Urinary bladder (tissue), 4 donors: Measurements from ENCODE around the gene GSTO1. TPM values are rescaled to one million over a fixed set of nuclear protein-coding genes. Genes with fewer than 3 reads are reported as not detected.
A peak's percentile ranks its signal among the peaks of the same experiment; 100 is the strongest.

Source experiments
- DNase-seq: peaks from one replicate; pipeline ENCODE4 v3.0.0-alpha.2; 2015; ENCODE audit errors: extremely low spot score
- H3K27ac ChIP-seq: one replicate; pipeline ENCODE4 v1.5.1; 2013; ENCODE audit warnings: low read depth, mild to moderate bottlenecking, moderate library complexity
- H3K36me3 ChIP-seq: one replicate; pipeline ENCODE4 v1.6.1; 2013; ENCODE audit warnings: mild to moderate bottlenecking, moderate library complexity; ENCODE audit not compliant: insufficient read depth
- H3K4me1 ChIP-seq: one replicate; pipeline ENCODE4 v1.6.1; 2013; ENCODE audit warnings: mild to moderate bottlenecking, moderate library complexity; ENCODE audit not compliant: insufficient read depth
- H3K4me3 ChIP-seq: one replicate; pipeline ENCODE4 v1.5.1; 2013; ENCODE audit warnings: low read depth, low read length
- WGBS: extraction: QIAGEN DNeasy Blood & Tissue Kit; methylation state at CpG from one replicate; pipeline ENCODE4 v1.1.7; 2013; 5-methylcytosine and 5-hydroxymethylcytosine counted together
- polyA plus RNA-seq: library from polyadenylated mRNA; stranded (reverse); fragments of 200-250 nt; gene quantifications from one replicate; pipeline ENCODE4 v1.2.3, GENCODE V29; 2013
- total RNA-seq: library from RNA; depleted of rRNA; stranded (reverse); fragments of >200 nt; gene quantifications from one replicate; pipeline ENCODE4 v1.2.3, GENCODE V29; 2014
- donor health status: healthy with polysubstance abuse.
- donor health status: healthy.

The GSTO1 gene
- total RNA-seq (50.0 TPM), polyA plus RNA-seq (114 TPM)

DNA sequence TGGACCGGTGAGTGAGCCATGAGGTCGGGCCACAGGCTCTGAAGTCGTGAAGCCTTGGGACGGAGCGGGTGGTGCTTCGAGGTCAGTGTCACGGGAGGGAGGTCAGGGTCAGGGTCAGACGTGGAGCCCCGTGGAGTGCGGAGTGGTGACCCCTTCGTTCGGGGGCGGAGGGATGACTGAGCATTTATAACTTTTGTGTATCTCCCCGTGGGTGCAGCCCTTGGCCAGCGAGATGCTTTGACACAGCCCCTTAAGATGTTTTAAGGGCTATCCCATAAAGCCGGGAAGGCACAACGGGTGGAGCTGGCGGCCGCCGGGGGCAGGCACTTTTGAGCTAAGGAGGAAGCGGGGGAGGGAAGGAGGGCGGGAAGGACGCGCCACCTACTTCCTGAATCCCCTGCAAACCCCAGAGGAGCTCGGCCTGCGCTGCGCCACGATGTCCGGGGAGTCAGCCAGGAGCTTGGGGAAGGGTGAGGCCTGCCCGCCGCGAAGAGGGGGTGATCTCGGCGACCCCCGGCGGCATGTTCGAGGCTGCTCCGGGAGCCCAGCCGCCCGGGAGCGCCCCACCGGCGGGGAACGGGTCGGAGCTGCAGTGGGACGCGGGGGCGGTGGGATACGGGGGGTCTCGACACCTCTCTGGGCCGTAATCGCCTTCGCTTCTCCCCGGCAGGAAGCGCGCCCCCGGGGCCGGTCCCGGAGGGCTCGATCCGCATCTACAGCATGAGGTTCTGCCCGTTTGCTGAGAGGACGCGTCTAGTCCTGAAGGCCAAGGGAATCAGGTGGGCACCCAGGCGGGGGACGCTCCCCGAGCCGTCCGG lies at the start of gene GSTO1:
TSS of gene GSTO1 (plus strand) at position 400 of the 818 bp plus-strand sequence. CDS start at position 437, 37 bp downstream.
- no peaks in the 10 kb centered on the region for H3K36me3 ChIP-seq
- no peak for DNase-seq
- H3K4me3 ChIP-seq, result peak within 1 kb of the TSS; percentile 93
- H3K4me1 ChIP-seq, result no peaks in the 10 kb centered on the region
- WGBS, result under 1% methylated on average over 69 of the region's 69 CpGs
- H3K27ac ChIP-seq, result peak within 1 kb of the TSS; percentile 98

DNA sequence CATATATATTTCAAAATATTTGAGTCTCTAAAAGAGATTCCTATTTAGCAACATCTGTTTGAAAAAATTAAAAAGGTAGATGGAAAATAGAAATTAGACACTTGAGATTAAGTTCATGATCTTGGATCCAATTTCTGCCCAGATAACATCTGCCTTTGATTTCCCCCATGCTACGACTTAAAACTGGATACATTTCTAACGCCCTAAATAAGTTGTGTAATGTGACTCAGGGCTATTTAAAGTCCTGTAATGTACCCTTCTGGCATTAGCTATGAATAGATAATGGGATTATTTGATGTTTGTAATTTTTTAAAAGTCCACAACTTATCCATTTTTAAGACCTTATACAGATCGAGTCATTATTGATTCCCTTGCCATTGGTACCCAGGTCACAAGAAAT lies 46.0 kb upstream of the GSTO1 start:
- H3K27ac ChIP-seq, result no peak overlapping the region
- no peaks in the 10 kb centered on the region for H3K4me1 ChIP-seq
- H3K4me3 ChIP-seq, result no peak overlapping the region
- 40% methylated on average over 3 of the region's 3 CpGs for WGBS
- DNase-seq, result no peak
- no peaks in the 10 kb centered on the region for H3K36me3 ChIP-seq

DNA sequence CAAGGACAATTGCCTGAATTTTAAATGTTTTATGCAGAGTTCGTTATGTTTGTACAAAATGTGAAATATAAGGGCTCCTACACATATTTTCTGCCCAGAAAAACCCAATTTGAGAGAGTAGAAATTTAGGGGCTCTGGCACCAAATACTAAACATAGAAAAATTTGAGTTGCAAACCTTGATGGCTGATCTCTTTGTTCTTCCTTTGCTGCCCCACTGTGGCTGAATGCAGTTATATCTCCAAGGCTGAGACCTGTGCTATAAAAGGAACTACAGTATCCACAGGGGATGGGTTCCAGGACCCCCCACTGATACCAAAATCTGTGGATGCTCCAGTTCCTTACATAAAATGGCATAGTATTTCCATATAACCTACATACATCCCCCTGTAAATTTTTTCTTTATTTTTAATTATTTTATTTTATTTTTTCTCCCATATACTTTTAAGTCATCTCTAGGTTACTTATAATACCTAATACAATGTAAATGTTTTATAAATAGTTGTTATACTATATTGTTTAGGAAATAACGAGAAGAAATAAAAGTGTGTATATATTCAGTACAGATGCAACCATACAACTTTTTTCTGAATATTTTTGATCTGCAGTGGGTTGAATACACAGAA lies 45.0 kb upstream of the GSTO1 start:
- 27% methylated on average over 2 of the region's 2 CpGs for WGBS
- H3K4me3 ChIP-seq, result no peak overlapping the region
- DNase-seq, result peak; percentile 11

DNA sequence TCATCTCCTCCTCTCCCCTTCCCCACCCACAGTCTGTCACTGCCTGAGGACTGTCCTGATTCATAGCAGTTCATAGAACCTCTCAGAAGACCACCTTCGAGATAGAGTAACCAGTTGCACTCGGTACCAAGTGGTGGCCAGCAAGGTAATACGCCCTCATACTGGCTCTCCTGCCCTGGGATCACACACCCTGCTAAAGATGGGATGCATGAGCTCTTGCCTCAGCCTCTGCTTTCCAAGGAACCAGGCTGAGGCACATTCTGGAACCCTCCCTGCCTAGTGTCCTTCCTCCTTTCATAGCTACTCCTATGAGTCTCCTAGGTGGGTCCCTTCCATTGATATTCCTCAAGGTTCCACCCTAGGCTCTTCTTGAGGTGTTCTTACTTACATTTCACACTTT lies 38.1 kb upstream of the GSTO1 start:
- 92% methylated on average over 3 of the region's 3 CpGs for WGBS
- DNase-seq, result no peak
- no peaks in the 10 kb centered on the region for H3K4me1 ChIP-seq
- H3K27ac ChIP-seq, result no peak overlapping the region
- no peak overlapping the region for H3K4me3 ChIP-seq
- H3K36me3 ChIP-seq, result no peaks in the 10 kb centered on the region

More for the DNA sequence above, 45.0 kb upstream of the GSTO1 start:
- Histone ChIP-seq H3K27ac (no peak overlapping the region), H3K4me1 (no peaks in the 10 kb centered on the region), H3K36me3 (no peaks in the 10 kb centered on the region)

DNA sequence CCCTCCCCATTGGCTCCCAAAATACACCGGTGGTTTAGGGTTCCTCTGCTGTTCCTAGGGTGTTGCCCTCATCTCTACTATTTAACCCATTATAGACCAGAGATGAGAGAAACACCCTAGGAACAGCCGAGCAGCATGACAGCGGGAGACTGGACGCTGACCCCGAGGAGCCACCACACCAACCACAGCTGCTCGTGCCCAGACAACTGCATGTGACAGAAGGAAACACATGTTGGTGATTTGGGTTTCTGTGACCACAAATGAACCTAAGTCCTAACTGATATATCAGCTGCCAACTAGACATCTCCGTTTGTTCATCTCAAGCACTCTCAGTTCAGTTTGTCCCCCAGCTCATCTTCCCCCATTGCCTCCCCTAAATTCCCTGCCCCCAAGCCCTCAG lies 35.9 kb upstream of the GSTO1 start:
- DNase-seq, result no peak
- Histone ChIP-seq H3K27ac (no peak overlapping the region), H3K4me1 (no peaks in the 10 kb centered on the region), H3K4me3 (no peak overlapping the region), H3K36me3 (no peaks in the 10 kb centered on the region)
- WGBS, result 68% methylated on average over 7 of the region's 7 CpGs

DNA sequence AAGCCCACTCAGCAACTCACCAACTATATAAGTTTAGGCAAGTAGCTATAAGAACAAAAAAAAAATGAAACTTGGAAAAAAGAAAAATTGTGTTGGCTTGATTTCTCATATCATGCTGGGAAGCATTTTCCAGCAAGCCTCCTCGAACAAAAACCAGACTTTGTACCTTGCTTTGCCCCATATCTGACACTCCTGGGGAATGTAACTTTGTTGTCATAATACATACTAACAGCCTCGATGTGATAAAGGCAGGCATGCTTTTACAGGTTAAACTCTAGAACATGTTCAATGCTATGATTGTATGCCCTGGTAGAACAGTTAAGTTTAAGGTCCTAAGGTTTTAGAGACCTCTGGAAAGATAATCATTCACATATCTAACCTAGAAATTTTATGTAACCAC lies 34.2 kb upstream of the GSTO1 start:
- 42% methylated on average over 2 of the region's 2 CpGs for WGBS
- Histone ChIP-seq H3K36me3 (no peaks in the 10 kb centered on the region), H3K4me1 (no peaks in the 10 kb centered on the region), H3K4me3 (no peak overlapping the region), H3K27ac (no peak overlapping the region)
- DNase-seq, result no peak

DNA sequence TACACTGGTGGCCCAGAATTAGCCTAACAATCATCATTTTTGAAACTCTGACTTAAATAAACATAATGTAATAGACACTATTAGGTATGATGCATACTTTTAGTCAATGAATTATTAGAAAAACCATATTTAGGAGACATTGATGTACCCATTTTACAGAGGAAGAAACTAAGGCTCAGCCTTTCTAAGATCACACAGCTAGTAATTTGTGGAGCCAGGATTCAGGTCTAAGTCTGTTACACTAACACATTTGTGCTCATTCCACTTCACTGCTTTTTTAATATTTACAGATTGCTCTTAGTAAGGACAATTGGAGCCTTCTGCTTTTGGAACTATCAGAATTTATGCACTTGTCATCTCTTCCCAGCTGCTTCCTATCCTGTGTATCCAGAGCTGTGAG lies 31.4 kb upstream of the GSTO1 start:
- Histone ChIP-seq H3K4me1 (no peaks in the 10 kb centered on the region), H3K36me3 (no peaks in the 10 kb centered on the region), H3K4me3 (no peak overlapping the region), H3K27ac (no peak overlapping the region)
- no peak for DNase-seq

DNA sequence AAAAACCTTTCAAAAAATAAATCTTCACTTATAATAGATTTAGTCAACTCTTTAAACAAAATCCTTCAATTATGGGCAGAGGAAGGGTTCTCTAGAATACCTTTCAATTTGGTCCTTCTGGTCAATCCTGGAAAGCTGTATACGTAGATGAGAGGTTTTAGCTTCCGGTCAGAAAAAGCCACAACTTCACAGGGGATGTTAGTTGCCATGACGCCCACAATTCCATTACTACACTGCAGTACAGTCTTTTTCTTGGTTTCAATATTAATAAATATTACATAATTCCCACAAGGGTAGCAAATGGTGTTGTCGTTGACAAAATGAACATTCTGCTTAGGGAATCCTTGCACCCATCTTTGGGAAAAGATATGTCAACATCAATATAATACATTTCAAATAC lies 24.2 kb upstream of the GSTO1 start:
- Histone ChIP-seq H3K4me3 (no peak overlapping the region), H3K36me3 (no peaks in the 10 kb centered on the region), H3K27ac (no peak overlapping the region), H3K4me1 (no peaks in the 10 kb centered on the region)
- DNase-seq, result no peak
- WGBS, result 82% methylated on average over 4 of the region's 4 CpGs

DNA sequence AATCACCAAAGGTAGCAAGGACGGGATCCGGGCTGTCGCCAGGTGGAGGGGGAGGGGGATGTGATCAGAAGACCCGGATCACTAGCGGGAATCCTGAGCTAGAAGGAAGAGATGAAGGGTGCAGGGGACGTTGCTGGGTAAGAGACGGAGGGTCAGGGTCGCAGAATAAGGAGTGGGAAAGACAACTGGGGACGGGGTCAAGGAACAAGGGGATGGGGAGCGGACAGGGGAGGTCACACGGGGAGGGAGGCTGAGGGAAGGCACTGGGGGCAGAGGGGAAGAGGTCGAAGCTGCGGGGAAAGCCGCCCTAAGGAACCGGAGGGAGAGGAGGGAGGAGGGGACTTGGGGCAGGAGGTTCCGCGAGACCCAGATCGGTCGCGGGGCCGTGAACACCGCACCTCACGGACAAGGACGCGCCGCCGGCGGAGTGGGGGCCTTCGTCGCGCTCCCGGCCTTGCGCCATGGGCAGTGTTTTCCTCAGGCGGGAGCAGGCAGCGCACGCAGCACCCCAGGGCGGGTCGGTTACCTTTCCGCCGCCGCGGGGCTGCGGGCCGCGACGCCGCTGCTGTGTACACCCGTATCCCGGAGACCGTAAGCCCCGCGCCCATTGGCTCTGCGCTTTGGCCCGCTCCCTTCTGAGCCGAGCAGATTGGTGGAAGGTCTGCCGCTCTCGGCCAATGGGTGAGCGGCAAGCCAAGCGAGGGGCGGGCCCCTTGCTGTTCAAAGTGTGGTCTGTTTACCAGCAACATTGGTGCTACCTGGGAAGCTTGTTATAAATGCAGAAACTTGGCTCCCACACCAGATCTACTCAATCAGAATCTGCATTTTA lies 22.7 kb upstream of the GSTO1 start, which contains the start of gene CFAP43:
TSS of gene CFAP43 (minus strand) at position 581 of the 829 bp plus-strand sequence. CDS start at position 463, 118 bp downstream.
- no peak within 1 kb of the TSS for H3K27ac ChIP-seq
- DNase-seq, result peak; percentile 89
- H3K4me3 ChIP-seq, result peak within 1 kb of the TSS; percentile 79
- no peaks in the 10 kb centered on the region for H3K4me1 ChIP-seq
- no peaks in the 10 kb centered on the region for H3K36me3 ChIP-seq
- whole genome bisulfite sequencing, result under 1% methylated on average over 60 of the region's 60 CpGs

DNA sequence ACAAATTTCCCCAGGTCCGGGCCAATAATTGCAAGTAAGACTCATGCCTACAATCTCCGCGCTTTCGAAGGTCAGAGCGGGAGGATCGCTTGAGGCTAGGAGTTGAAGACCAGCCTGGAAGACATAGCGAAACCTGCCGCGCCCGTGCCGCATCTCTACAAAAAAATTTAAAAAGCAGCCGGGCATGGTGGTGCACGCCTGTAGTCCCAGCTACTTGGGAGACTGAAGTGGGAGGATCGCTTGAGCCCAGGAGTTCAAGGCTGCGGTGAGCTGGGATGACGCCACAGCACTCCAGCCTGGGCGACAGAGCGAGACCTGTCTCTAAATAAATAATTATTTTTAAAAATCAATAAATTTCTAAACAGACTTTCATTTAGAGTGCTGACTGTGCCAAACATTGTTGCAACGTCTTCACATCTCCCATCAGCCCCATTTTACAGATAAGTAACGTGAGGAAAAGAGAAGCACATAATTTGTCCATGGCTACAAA lies 22.0 kb upstream of the GSTO1 start:
- no peaks in the 10 kb centered on the region for H3K36me3 ChIP-seq
- no peak for DNase-seq
- peak overlapping the region; percentile 79 for H3K4me3 ChIP-seq
- no peak overlapping the region for H3K27ac ChIP-seq
- WGBS, result 16% methylated on average over 20 of the region's 20 CpGs
- H3K4me1 ChIP-seq, result no peaks in the 10 kb centered on the region

DNA sequence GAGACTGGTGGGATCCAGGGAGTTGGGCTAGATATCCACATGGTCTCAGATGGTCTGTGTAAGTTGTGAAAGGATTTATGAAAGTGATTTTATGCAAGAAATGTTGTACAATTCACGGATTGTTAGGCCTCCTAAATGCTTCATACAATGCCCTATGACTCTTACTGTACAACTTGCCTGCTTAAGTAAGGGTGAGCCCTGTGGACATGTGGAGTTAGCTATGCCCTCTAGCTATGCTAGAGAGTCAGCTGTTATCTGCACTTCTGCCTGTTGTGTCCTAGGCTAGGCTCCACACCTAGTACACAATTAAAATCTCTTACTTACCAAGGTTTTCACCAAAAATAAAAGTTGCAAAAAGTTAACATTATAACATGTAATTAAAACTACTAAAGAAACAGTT lies 20.9 kb upstream of the GSTO1 start:
- 72% methylated on average over 1 of the region's 1 CpG for WGBS
- H3K27ac ChIP-seq, result no peak overlapping the region
- no peaks in the 10 kb centered on the region for H3K4me1 ChIP-seq
- DNase-seq, result no peak
- H3K4me3 ChIP-seq, result no peak overlapping the region
- no peaks in the 10 kb centered on the region for H3K36me3 ChIP-seq

DNA sequence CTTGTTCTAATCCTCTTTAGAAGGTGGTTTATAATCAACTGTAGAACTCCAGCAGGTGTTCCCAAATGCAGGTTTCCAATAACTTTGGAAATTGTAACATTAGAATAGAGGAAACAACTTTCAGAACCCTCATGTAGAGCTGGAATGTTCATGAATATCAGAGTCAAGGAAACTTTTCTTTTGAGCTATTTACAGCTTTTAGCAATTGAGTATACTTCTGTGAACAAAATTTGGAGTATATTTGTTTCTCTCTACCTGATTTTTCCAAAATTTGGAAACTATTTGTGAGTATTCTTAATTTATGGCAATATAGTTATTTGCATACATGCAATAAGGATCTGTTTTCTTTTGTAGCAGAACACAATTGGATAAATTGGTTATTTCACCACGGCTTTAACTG lies 19.8 kb upstream of the GSTO1 start:
- no peak overlapping the region for H3K27ac ChIP-seq
- H3K4me3 ChIP-seq, result no peak overlapping the region
- H3K36me3 ChIP-seq, result no peaks in the 10 kb centered on the region
- WGBS, result 79% methylated on average over 1 of the region's 1 CpG
- no peaks in the 10 kb centered on the region for H3K4me1 ChIP-seq
- no peak for DNase-seq

DNA sequence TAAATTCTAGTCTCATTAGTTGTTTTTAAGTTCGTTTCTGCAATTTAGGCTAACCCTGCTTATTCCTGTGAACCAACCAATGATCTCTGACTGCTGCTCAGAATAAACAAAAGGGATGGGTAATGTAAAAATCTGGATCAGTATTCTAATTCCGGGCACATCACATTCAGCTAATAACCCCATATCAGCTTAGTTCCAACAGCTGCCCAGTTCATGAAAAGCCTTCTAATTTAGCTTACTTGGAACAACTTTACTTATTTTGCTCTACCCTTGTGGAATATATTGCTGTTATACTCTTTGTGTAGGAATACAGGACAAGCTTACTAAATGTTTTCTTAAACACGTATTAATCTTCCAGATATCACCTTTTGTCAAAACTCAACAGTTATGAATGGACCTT lies 18.9 kb upstream of the GSTO1 start:
- Histone ChIP-seq H3K4me3 (no peak overlapping the region), H3K4me1 (no peaks in the 10 kb centered on the region), H3K27ac (no peak overlapping the region), H3K36me3 (no peaks in the 10 kb centered on the region)
- 78% methylated on average over 3 of the region's 3 CpGs for WGBS
- DNase-seq, result no peak
